Right atrium auricular region (tissue), 2 donors: ENCODE data around the gene KCNMA1. TPM values are rescaled to one million over a fixed set of nuclear protein-coding genes. Genes with fewer than 3 reads are reported as not detected.

ENCODE experiments used
- DNase-seq: peaks from one replicate; pipeline ENCODE4 v3.0.0-alpha.2; 2019; ENCODE audit warnings: low spot score
- H3K27ac ChIP-seq, 2 donors: fragments of 200-600 bp; sonication (generic); 1 replicate in 1 of 2; 2 replicates in 1 of 2; pipeline ENCODE4 v1.5.1; 2016 to 2019
- H3K27me3 ChIP-seq, 2 donors: fragments of 200-600 bp; sonication (generic); one replicate each; pipeline versions ENCODE4 v1.5.1 to v1.6.0; 2017 to 2019
- H3K36me3 ChIP-seq: fragments of 200-600 bp; sonication (generic); one replicate; pipeline ENCODE4 v1.5.1; 2016
- H3K4me1 ChIP-seq, 2 donors: fragments of 200-600 bp; sonication (generic); one replicate each; pipeline versions ENCODE4 v1.5.1 to v1.6.0; 2017 to 2019
- H3K4me3 ChIP-seq, 2 donors: fragments of 200-600 bp; sonication (generic); 1 replicate in 1 of 2; 2 replicates in 1 of 2; pipeline ENCODE4 v1.5.1; 2017 to 2019; ENCODE audit warnings: mild to moderate bottlenecking in 1 of 2, moderate library complexity in 1 of 2
- H3K9me3 ChIP-seq, 2 donors: fragments of 200-600 bp; sonication (generic); one replicate each; pipeline ENCODE4 v1.5.1; 2019
- total RNA-seq, 2 donors: library from RNA; depleted of rRNA; stranded (reverse); fragments of >200 nt; gene quantifications; one replicate each; pipeline ENCODE4 v1.1.0, GENCODE V29; 2016
- TF ChIP-seq, protein P1 (sequence below), 2 donors: fragments of 200-600 bp; sonication (generic); IDR thresholded peaks; one replicate each; pipeline ENCODE4 v1.5.1; 2019; ENCODE audit warnings: antibody characterized with exemption in 2 of 2

The KCNMA1 gene
- total RNA-seq, 2 donors from 2014 or later: 2.3 to 3.5 TPM

- H3K27me3 ChIP-seq: no peaks in the 10 kb centered on the region
- DNase-seq: no peak
- H3K9me3 ChIP-seq: no peaks in the 10 kb centered on the region
- H3K27ac ChIP-seq: no peak overlapping the region
- no peaks in the 10 kb centered on the region for H3K4me1 ChIP-seq
- H3K4me3 ChIP-seq: no peak overlapping the region
- no peaks in the 10 kb centered on the region for H3K36me3 ChIP-seq
- TF ChIP-seq, protein P1, sequence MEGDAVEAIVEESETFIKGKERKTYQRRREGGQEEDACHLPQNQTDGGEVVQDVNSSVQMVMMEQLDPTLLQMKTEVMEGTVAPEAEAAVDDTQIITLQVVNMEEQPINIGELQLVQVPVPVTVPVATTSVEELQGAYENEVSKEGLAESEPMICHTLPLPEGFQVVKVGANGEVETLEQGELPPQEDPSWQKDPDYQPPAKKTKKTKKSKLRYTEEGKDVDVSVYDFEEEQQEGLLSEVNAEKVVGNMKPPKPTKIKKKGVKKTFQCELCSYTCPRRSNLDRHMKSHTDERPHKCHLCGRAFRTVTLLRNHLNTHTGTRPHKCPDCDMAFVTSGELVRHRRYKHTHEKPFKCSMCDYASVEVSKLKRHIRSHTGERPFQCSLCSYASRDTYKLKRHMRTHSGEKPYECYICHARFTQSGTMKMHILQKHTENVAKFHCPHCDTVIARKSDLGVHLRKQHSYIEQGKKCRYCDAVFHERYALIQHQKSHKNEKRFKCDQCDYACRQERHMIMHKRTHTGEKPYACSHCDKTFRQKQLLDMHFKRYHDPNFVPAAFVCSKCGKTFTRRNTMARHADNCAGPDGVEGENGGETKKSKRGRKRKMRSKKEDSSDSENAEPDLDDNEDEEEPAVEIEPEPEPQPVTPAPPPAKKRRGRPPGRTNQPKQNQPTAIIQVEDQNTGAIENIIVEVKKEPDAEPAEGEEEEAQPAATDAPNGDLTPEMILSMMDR (IDR thresholded peaks at IDR 0.05): no peak
These were observed 512.4 kb downstream of the KCNMA1 start for GRCh38 chr10:77125231-77125630.

- Histone ChIP-seq H3K27me3 (no peaks in the 10 kb centered on the region), H3K27ac (no peak overlapping the region), H3K9me3 (no peaks in the 10 kb centered on the region), H3K4me1 (no peaks in the 10 kb centered on the region), H3K36me3 (no peaks in the 10 kb centered on the region), H3K4me3 (no peak overlapping the region)
- no peak for DNase-seq
- TF ChIP-seq, protein P1 (IDR thresholded peaks at IDR 0.05): no peak
These were observed 514.3 kb downstream of the KCNMA1 start for GRCh38 chr10:77123330-77123729.

DNA sequence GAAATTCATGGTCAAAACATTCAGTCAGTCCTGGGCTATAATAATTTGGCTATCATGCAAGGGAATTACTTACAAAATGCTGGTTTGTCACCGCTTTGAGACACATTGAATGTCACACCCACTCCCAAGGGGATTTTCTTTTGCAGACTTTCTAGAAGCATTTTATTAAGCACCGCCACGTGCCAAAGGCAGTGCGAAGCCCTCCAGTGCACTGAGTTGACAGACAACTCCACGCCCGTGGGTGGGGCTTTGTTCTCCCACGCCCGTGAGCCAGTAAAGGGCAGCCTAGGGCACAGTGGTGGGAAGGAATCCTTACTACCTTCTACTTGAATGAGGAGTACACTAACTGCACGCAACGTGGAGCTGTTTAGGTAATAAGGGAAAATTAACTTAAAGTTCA, 515.8 kb downstream of the KCNMA1 start:
- no peaks in the 10 kb centered on the region for H3K4me1 ChIP-seq
- no peaks in the 10 kb centered on the region for H3K9me3 ChIP-seq
- no peak overlapping the region for H3K4me3 ChIP-seq
- no peaks in the 10 kb centered on the region for H3K27me3 ChIP-seq
- H3K36me3 ChIP-seq: no peaks in the 10 kb centered on the region
- no peak for DNase-seq
- TF ChIP-seq, protein P1 (IDR thresholded peaks at IDR 0.05): no peak
- no peak overlapping the region for H3K27ac ChIP-seq

- no peaks in the 10 kb centered on the region for H3K4me1 ChIP-seq
- no peak overlapping the region for H3K27ac ChIP-seq
- H3K9me3 ChIP-seq: no peaks in the 10 kb centered on the region
- H3K27me3 ChIP-seq: no peaks in the 10 kb centered on the region
- DNase-seq: no peak
- H3K36me3 ChIP-seq: no peaks in the 10 kb centered on the region
- H3K4me3 ChIP-seq: no peak overlapping the region
- TF ChIP-seq, protein P1 (IDR thresholded peaks at IDR 0.05): no peak
These were observed 516.8 kb downstream of the KCNMA1 start for GRCh38 chr10:77120666-77121376.

DNA sequence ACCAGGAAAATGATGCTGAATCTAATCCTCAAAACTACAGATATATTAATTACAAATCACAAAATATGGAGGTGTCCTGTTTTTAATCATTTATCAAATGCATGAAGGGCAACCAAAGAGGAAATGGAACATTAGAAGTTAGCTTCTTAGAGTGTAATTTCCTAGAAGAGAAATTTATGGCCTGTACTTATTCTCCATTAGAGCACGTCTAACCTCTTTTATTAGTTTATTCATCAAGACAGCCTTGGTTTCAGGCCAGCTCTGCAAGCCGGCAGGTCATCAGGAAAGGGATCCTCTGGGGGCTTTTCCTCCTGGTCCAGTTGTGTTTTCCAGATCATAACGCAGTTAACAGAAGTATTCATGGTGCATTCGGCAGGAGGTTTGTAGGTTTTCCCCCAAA, 517.6 kb downstream of the KCNMA1 start:
- Histone ChIP-seq H3K27me3 (no peaks in the 10 kb centered on the region), H3K4me3 (no peak overlapping the region), H3K4me1 (no peaks in the 10 kb centered on the region), H3K27ac (no peak overlapping the region), H3K36me3 (no peaks in the 10 kb centered on the region), H3K9me3 (no peaks in the 10 kb centered on the region)
- TF ChIP-seq, protein P1 (IDR thresholded peaks at IDR 0.05): no peak
- DNase-seq: no peak
